Suprapubic skin (tissue), 4 donors: ENCODE data around the gene IL7R.

Experiments used
- CTCF ChIP-seq, 2 donors: fragments of 200-600 bp in 1 of 2; fragments of 450-650 bp in 1 of 2; sonication (generic) in 1 of 2; IDR thresholded peaks; one replicate each; pipeline ENCODE4 v1.5.1; 2016 to 2019; ENCODE audit warnings: antibody characterized with exemption in 2 of 2, mild to moderate bottlenecking in 1 of 2, moderate library complexity in 1 of 2
- POLR2A ChIP-seq, 2 donors: fragments of 450-650 bp; IDR thresholded peaks; one replicate each; pipeline ENCODE4 v1.6.1; 2017; ENCODE audit warnings: antibody characterized with exemption in 2 of 2, mild to moderate bottlenecking in 2 of 2, moderate library complexity in 2 of 2
- POLR2AphosphoS5 ChIP-seq, 3 donors: sonication (generic); formaldehyde crosslinking; IDR thresholded peaks; one replicate each; pipeline ENCODE4 v1.6.1; 2017; ENCODE audit warnings: antibody characterized with exemption in 3 of 3

- TF ChIP-seq CTCF (IDR thresholded peaks at IDR 0.05) (no peak), POLR2A (IDR thresholded peaks at IDR 0.05) (no peak), POLR2AphosphoS5 (IDR thresholded peaks at IDR 0.05) (no peak)
Observed at GRCh38 chr5:35904443-35905132, 47.9 kb downstream of the IL7R start.
